CD4-positive, alpha-beta T cell treated with Interleukin-4 for 4 hours (primary cell): Measurements from ENCODE around the gene KIF20B.
"Not testable (repeated sequence)": the region's sequence is repeated elsewhere in the genome, so short reads cannot be mapped to it uniquely, and the experiment has no call there.

ENCODE experiments used
- DNase-seq: peaks from one replicate; pipeline ENCODE4 v3.0.0-alpha.2; 2020

The KIF20B gene

DNA sequence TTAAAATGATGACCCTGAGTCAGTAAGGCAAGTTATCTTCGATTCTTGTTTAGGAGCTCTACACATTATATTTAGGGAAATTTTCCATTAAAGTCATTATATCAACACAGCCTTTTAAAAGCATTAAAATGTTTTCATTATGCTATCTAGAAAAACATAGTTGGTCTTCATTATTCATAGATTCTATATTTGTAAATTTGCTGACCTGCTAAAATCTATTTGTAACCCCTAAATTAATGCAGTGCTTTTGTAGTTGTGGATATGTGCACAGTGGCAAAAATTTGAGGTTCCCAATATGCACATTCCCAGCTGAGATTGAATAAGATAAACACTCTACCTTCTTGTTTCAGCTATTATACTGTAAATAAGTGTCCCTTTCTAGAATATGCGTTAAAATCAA is 81.1 kb downstream of the KIF20B start:
- DNase-seq = no peak

- no peak for DNase-seq
Observed at GRCh38 chr10:89783406-89783805, 82.0 kb downstream of the KIF20B start.

- no peak for DNase-seq
Observed at GRCh38 chr10:89785095-89785494, 83.7 kb downstream of the KIF20B start.

GRCh38 chr10:89789188-89789877 is 87.9 kb downstream of the KIF20B start:
- DNase-seq = no peak

GRCh38 chr10:89792187-89792586 is 90.8 kb downstream of the KIF20B start:
- DNase-seq = no peak

GRCh38 chr10:89793649-89794254 is 92.4 kb downstream of the KIF20B start:
- DNase-seq = peak; percentile 66

GRCh38 chr10:89795840-89796239 is 94.5 kb downstream of the KIF20B start:
- DNase-seq = no peak

DNA sequence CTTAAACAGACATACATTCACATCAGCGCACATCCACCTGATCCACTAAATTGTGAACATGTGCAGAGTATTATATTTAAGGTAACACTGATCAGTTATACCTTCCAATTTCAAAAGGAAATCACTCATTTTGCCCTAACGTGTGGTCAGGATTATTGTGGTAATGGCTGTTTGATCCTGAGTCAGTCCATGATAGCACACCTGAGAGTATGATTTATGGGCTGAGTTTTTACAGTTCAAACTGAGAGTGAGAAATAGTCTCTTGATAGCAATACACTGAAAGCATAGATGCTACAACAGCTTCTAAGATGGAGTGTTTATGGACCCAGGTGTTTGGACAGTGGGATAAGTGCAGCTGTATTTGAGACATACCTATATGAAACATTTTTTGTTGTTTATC is 96.7 kb downstream of the KIF20B start:
- no peak for DNase-seq

- no peak for DNase-seq
Observed at GRCh38 chr10:89799573-89799972, 98.2 kb downstream of the KIF20B start.

DNA sequence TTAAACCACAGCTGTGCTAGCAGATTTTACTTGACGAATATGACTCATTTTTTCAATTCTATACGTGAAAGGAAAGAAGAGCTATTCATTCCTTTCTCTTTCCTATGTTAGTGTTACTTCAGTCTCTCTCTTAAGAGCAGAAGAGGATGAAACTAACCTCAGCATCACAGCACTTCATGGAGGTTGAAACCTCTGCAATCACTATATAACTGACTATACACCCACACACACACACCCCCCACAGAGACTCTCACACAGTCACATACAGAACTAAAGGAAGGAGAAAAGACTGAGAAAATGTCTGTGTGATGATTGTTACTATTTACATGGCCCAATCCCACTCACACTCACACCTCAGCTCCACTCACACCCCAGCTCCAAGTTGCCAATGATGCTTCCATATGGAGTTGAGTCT is 104.2 kb downstream of the KIF20B start:
- DNase-seq = no peak

- DNase-seq = no peak
Observed at GRCh38 chr10:89808842-89809241, 107.5 kb downstream of the KIF20B start.

- no peak for DNase-seq
Observed at GRCh38 chr10:89809766-89810165, 108.4 kb downstream of the KIF20B start.

- no peak for DNase-seq
Observed at GRCh38 chr10:89810908-89811525, 109.6 kb downstream of the KIF20B start.

DNA sequence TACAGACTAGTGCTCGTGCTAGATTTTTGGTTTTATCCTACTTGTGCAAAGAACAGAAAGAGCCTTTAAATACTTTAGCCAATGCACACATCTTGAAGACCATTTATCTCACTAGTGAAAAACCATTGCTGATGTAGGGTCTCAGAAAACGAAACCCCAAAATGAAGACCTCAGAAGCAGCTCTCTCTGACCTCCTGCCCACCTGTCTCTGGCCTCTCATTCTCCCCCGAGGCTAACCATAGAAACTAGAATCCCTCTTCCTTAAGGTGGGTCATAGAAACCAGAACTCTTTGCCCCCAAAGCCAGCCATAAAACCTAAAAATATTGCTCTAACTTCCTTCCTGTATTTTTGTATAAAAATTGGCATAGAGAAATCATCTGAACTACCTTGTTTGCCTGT is 112.2 kb downstream of the KIF20B start:
- DNase-seq = no peak

DNA sequence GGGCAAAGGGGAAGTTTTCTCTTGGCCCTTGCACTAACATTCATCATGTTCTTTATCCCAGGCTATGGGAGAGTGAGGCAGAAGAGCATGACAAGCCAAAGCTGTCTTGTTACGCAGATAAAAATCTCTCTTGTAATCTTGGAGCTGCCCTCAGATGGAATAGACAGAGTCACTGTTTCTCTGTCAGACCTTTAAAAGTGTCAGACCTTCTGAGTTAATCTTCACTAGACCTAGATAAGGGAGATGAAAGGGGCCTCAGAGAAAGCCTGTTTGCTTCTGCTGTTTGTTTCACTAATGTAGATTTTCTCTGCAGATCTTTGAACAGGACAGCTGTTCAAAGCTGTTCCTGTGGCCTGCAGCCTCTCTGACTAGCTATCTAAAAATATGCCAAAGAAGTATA is 112.9 kb downstream of the KIF20B start:
- DNase-seq = no peak

DNA sequence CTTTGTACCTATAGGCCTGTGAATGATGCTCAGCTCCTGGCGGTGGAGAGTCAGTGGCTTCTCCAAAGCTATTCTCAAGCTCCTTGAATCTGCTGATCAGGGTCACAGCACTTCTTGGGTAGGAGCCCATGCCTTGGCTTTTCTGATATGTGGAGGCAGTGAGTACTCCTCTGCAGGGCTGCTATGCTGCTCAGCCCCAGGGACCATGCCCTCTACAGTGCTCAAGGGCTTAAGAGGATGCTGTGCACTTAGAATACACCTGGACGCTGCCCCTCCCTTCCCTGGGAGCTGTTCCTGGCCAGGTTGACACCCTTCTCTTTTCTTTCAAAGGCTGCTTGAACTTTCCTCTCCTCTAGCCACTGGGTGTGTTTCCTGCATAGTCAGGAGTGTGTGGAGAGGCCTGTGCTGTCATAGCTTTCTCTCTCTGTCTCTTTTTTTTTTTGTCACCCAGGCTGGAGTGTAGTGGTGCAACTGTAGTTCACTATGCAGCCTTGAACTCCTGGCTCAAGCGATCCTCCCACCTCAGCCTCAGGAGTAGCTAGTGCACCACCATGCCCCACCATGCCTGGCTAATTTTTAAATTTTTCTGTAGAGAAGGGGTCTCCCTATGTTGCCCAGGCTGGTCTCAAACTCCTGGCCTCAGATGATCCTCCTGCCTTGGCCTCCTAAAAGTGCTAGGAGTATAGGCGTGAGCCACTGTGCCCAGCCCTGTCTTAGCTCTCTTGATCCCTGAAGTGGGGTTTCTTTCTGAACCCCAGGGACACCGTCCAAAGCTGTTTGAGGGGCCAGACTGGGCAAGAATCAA is 113.9 kb downstream of the KIF20B start:
- DNase-seq = no peak

GRCh38 chr10:89819008-89819407 is 117.6 kb downstream of the KIF20B start:
- DNase-seq = not testable (repeated sequence)
